ENCODE measurements around the gene BBS9. TPM values are rescaled to one million over a fixed set of nuclear protein-coding genes. Genes with fewer than 3 reads are reported as not detected.

Gene BBS9
- total RNA-seq, 4 donors from 2014 or later = 8.6 to 22.5 (median 15.8) TPM

DNA sequence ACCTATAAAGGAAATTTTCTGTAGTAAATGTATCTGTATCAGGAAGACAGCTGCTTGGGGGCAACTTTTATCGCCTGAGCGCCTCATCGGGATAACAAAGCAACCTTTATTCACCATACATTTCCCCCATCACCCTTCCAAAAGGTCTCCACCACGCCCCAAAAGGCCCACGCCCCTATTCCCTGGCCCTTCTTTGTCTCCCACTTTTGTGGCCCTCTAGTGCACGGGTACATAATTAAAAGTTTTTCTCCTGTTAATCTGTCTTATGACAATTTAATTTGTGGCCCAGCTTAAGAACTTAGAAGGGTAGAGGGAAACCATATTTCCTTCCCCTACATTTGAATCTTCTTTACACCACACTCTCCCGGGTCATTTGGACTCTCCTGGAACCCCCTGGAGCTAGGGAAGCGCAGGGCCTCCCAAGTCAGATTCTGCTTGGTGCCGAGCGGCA, 20.8 kb upstream of the BBS9 start:
- TF ChIP-seq, protein P1, sequence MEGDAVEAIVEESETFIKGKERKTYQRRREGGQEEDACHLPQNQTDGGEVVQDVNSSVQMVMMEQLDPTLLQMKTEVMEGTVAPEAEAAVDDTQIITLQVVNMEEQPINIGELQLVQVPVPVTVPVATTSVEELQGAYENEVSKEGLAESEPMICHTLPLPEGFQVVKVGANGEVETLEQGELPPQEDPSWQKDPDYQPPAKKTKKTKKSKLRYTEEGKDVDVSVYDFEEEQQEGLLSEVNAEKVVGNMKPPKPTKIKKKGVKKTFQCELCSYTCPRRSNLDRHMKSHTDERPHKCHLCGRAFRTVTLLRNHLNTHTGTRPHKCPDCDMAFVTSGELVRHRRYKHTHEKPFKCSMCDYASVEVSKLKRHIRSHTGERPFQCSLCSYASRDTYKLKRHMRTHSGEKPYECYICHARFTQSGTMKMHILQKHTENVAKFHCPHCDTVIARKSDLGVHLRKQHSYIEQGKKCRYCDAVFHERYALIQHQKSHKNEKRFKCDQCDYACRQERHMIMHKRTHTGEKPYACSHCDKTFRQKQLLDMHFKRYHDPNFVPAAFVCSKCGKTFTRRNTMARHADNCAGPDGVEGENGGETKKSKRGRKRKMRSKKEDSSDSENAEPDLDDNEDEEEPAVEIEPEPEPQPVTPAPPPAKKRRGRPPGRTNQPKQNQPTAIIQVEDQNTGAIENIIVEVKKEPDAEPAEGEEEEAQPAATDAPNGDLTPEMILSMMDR (IDR thresholded peaks at IDR 0.05) = peak in 2 of 5 experiments; percentile 16 to 18
- TF ChIP-seq POLR2AphosphoS5 (IDR thresholded peaks at IDR 0.05) = no peak
- DNase-seq = peak; percentile 13
- Histone ChIP-seq H3K4me1 (peaks cover 17 to 47% (median 23%) of the 10 kb centered on the region in 4 donors), H3K27ac (peak overlapping the region; percentile 79 to 92 (median 91)), H3K36me3 (peaks cover 0 to 1% (median under 1%) of the 10 kb centered on the region in 4 donors), H3K9me3 (no peaks in the 10 kb centered on the region), H3K4me3 (peak overlapping the region; percentile 63 to 100 (median 96)), H3K27me3 (no peaks in the 10 kb centered on the region)
- WGBS, 2 donors (ENCODE audit: low coverage in 1 of 2) = 2 to 5% methylated on average over 6 to 10 of the region's 10 CpGs
- in situ Hi-C loops (cut with MboI; ENCODE audit: low pct_ligation_motif_present in 1 of 4, low pct_unique_long_range_greater_than_20kb in 1 of 4, low sequenced_read_pairs in 3 of 4) = loop anchor here in 1 of 4 donors (25.0 kb wide), 1 partner anchor 621 kb away; the partner anchor contains the start of genes AVL9 and LSM5
- intact Hi-C loops (cut with DNase I; ENCODE audit: low total_unique reads) = no loop called here

DNA sequence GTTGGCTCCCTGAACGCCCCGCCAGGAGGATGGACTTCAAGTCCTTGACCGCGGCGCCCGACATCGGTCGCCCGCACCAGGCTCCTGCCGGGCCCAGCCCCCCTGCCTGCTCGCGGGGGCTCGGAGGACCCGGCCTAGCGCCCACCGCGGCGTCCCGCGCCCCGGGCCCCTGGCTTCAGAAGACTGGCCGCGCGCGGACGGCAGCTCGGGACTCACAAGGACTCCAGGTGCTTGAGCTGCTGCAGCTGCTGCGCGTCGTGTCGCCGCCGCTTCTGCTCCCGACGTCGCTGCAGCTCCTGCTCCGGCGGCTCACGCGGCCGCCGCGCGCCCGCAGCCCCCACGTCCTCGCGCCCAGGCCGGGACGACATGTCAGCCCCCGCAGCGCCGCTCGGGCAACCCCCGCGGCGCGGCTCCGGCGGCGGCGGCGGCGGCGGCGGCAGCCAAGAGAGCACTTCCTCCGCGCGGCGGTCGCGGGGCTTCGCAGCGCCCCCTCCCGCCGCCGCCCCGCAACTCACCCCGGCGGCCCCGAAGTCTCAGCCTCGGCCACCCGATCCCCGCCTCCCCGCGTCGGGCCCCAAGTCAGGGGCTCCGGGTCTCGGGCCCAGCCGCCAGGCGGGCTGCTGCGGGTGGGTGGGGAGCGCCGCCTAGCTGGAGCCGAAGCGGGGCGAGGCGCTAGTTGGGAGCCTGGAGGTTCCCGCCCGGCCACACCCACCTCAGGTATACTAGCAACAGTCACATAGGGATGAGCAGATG, 20.2 kb upstream of the BBS9 start, which contains the start of gene RP9:
RP9 (minus strand) TSS at position 400 of the 753 bp plus-strand sequence; CDS start at position 368, 32 bp downstream.
- intact Hi-C loops (cut with DNase I; ENCODE audit: low total_unique reads) = no loop called here
- H3K4me1 ChIP-seq = peaks cover 17 to 47% (median 23%) of the 10 kb centered on the region in 4 donors
- peak within 1 kb of the TSS; percentile 63 to 100 (median 96) for H3K4me3 ChIP-seq
- no peaks in the 10 kb centered on the region for H3K36me3 ChIP-seq
- H3K27me3 ChIP-seq = no peaks in the 10 kb centered on the region
- in situ Hi-C loops (cut with MboI; ENCODE audit: low pct_ligation_motif_present in 1 of 4, low pct_unique_long_range_greater_than_20kb in 1 of 4, low sequenced_read_pairs in 3 of 4) = loop anchor here in 1 of 4 donors (25.0 kb wide), 1 partner anchor 622 kb away; the partner anchor contains the start of genes AVL9 and LSM5
- 1% methylated on average over 23 of the region's 100 CpGs; no CpG with 5 or more reads in 1 of the 2 donors for WGBS, 2 donors (ENCODE audit: low coverage in 1 of 2)
- peak within 1 kb of the TSS; percentile 79 to 92 (median 91) for H3K27ac ChIP-seq
- peak; percentile 69 for DNase-seq
- TF ChIP-seq POLR2A (IDR thresholded peaks at IDR 0.05) = no peak
- TF ChIP-seq, protein P1 (IDR thresholded peaks at IDR 0.05) = peak; percentile 14 to 65 (median 59)
- no peaks in the 10 kb centered on the region for H3K9me3 ChIP-seq

DNA sequence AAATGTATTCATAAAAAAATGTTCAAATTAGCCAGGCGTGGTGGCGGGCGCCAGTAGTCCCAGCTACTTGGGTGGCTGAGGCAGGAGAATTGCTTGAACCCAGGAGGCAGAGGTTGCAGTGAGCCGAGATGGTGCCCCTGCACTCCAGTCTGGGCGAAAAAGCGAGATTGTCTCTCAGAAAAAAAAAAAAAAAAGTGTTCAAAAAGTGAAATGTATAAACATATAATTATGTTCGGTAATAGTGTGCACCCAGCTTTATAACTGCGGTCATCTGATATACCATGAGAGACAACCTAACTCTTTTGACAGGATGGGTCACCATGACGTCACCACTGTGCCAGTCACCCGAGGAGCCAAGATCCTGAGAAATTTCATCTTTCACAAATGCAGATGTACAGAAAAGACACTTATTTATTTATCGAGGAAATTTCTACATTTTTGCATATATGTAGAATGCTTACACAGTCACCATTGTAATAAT, 19.6 kb upstream of the BBS9 start:
- Histone ChIP-seq H3K4me3 (peak overlapping the region; percentile 56 to 100 (median 96)), H3K36me3 (no peaks in the 10 kb centered on the region), H3K4me1 (peaks cover 17 to 47% (median 23%) of the 10 kb centered on the region in 4 donors), H3K27ac (peak overlapping the region; percentile 79 to 92 (median 91)), H3K27me3 (no peaks in the 10 kb centered on the region), H3K9me3 (no peaks in the 10 kb centered on the region)
- no peak for DNase-seq
- WGBS, 2 donors (ENCODE audit: low coverage in 1 of 2) = 13 to 23% methylated on average over 8 to 11 of the region's 11 CpGs
- in situ Hi-C loops (cut with MboI; ENCODE audit: low pct_ligation_motif_present in 1 of 4, low pct_unique_long_range_greater_than_20kb in 1 of 4, low sequenced_read_pairs in 3 of 4) (loop anchor here in 1 of 4 donors (25.0 kb wide), 1 partner anchor 622 kb away; the partner anchor contains the start of genes AVL9 and LSM5), intact Hi-C loops (cut with DNase I; ENCODE audit: low total_unique reads) (no loop called here)
- TF ChIP-seq EP300 (IDR thresholded peaks at IDR 0.05; ENCODE audit: low read depth) = no peak
- TF ChIP-seq, protein P1 (IDR thresholded peaks at IDR 0.05) = peak in 1 of 5 experiments; percentile 8

DNA sequence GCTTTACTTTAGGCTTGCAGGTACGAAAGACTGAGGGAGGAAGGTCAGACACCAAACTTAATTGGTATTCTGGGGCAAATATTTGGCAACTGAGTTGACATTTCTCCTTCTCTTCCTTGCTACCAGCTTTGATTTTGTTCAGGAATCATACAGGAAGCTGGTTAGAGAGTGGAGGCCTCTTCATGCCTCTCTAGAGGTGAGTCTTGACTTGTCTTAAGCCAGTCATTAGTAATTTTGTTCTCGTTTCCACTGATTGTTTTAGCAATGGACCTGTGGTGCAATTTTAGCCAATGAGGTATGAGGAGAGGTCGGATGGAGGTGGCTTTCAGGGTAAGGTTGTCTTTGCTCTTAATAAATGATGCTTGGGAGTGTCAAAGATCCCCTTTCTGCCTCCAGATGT, 17.8 kb upstream of the BBS9 start:
- intact Hi-C loops (cut with DNase I; ENCODE audit: low total_unique reads) = no loop called here

More for the DNA sequence above, 17.8 kb upstream of the BBS9 start:
- TF ChIP-seq POLR2A (IDR thresholded peaks at IDR 0.05) = no peak
- TF ChIP-seq, protein P1 (IDR thresholded peaks at IDR 0.05) = no peak
- no peak for TF ChIP-seq EP300 (IDR thresholded peaks at IDR 0.05; ENCODE audit: low read depth)
- TF ChIP-seq POLR2AphosphoS5 (IDR thresholded peaks at IDR 0.05) = no peak
- in situ Hi-C loops (cut with MboI; ENCODE audit: low pct_ligation_motif_present in 1 of 4, low pct_unique_long_range_greater_than_20kb in 1 of 4, low sequenced_read_pairs in 3 of 4) = loop anchor here in 1 of 4 donors (25.0 kb wide), 1 partner anchor 624 kb away; the partner anchor contains the start of genes AVL9 and LSM5
- H3K4me1 ChIP-seq = peaks cover 17 to 30% (median 19%) of the 10 kb centered on the region in 4 donors
- no peaks in the 10 kb centered on the region for H3K27me3 ChIP-seq
- no peak overlapping the region for H3K4me3 ChIP-seq
- H3K36me3 ChIP-seq = no peaks in the 10 kb centered on the region
- no peaks in the 10 kb centered on the region for H3K9me3 ChIP-seq
- H3K27ac ChIP-seq = no peak overlapping the region
- no peak for DNase-seq
- WGBS, 2 donors (ENCODE audit: low coverage in 1 of 2) = 75 to 100% methylated on average over 1 to 3 of the region's 3 CpGs
